Measurements from ENCODE around the gene TRAF6. TPM values are rescaled to one million over a fixed set of nuclear protein-coding genes. Genes with fewer than 3 reads are reported as not detected.

TRAF6 gene
- total and polyA plus RNA-seq, 2 donors: 5.0 to 11.9 TPM

DNA sequence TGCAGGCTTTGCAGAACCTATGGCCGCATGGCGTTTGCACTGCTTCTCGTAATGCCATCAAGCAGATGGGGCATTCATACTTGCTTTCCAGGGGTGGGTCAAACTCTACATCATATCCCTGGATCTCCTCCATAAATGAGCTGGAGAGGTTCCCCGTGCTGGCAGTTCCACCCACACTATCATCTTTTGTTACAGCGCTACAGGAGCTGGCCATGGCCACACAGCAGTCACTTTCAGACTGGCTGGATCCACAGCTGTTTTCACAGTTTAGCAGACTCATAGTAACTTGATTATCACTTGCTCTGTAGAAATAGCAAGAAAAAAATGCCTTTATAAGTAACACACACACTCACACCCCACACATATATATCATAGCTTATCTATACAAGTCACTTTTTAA is 8.8 kb downstream of the TRAF6 start:
- no peak for DNase-seq (ENCODE audit: low read depth in 6 of 9, low spot score in 9 of 9)
- H3K27ac ChIP-seq (ENCODE audit: low read depth in 1 of 2, low read length in 1 of 2): no peak overlapping the region

GRCh38 chr11:36500315-36500721 is 9.8 kb downstream of the TRAF6 start:
- Histone ChIP-seq H3K27ac (ENCODE audit: low read depth in 1 of 2, low read length in 1 of 2) (no peak overlapping the region), H3K4me1 (ENCODE audit: control insufficient read depth in 2 of 2, insufficient read depth in 2 of 2, low read length in 2 of 2) (no peaks in the 10 kb centered on the region), H3K9me3 (ENCODE audit: control insufficient read depth in 2 of 2, insufficient read depth in 1 of 2, low read length in 1 of 2) (no peaks in the 10 kb centered on the region), H3K27me3 (ENCODE audit: control insufficient read depth in 2 of 2, insufficient read depth in 1 of 2, low read length in 1 of 2) (no peaks in the 10 kb centered on the region), H3K4me3 (ENCODE audit: low read length in 2 of 2) (no peak overlapping the region), H3K36me3 (ENCODE audit: control insufficient read depth in 2 of 2, insufficient read depth in 2 of 2, low read length in 1 of 2) (peaks cover 16 to 47% of the 10 kb centered on the region in 2 donors)
- 94% methylated on average over 1 of the region's 1 CpG for WGBS
- no peak for DNase-seq (ENCODE audit: low read depth in 6 of 9, low spot score in 9 of 9)

More for the DNA sequence above, 8.8 kb downstream of the TRAF6 start:
- no peaks in the 10 kb centered on the region for H3K27me3 ChIP-seq (ENCODE audit: control insufficient read depth in 2 of 2, insufficient read depth in 1 of 2, low read length in 1 of 2)
- 95% methylated on average over 5 of the region's 5 CpGs for WGBS
- H3K4me1 ChIP-seq (ENCODE audit: control insufficient read depth in 2 of 2, insufficient read depth in 2 of 2, low read length in 2 of 2): peaks cover 0 to 2% of the 10 kb centered on the region in 2 donors
- H3K9me3 ChIP-seq (ENCODE audit: control insufficient read depth in 2 of 2, insufficient read depth in 1 of 2, low read length in 1 of 2): no peaks in the 10 kb centered on the region
- no peak overlapping the region for H3K4me3 ChIP-seq (ENCODE audit: low read length in 2 of 2)
- H3K36me3 ChIP-seq (ENCODE audit: control insufficient read depth in 2 of 2, insufficient read depth in 2 of 2, low read length in 1 of 2): peaks cover 16 to 40% of the 10 kb centered on the region in 2 donors

DNA sequence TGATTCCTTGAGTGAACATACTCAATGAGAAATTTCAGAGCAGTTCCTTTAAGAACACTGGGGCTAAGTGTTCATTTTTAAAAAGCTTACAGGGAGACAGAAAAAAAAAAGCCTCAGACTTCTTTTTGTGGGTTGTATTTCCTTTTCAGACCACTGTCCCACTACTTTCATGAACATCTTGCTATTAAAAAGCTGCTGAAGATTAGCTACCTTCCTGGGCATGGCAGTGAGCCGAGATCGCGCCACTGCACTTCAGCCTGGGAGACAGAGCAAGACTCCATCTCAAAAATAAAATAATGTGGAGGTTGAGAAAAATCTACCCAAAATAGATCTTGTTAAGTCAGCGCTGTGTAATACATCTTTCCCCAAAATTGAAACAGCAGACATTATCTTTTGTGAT is 10.8 kb downstream of the TRAF6 start:
- Histone ChIP-seq H3K27me3 (ENCODE audit: control insufficient read depth in 2 of 2, insufficient read depth in 1 of 2, low read length in 1 of 2) (no peaks in the 10 kb centered on the region), H3K9me3 (ENCODE audit: control insufficient read depth in 2 of 2, insufficient read depth in 1 of 2, low read length in 1 of 2) (no peaks in the 10 kb centered on the region), H3K4me1 (ENCODE audit: control insufficient read depth in 2 of 2, insufficient read depth in 2 of 2, low read length in 2 of 2) (no peaks in the 10 kb centered on the region), H3K4me3 (ENCODE audit: low read length in 2 of 2) (no peak overlapping the region), H3K36me3 (ENCODE audit: control insufficient read depth in 2 of 2, insufficient read depth in 2 of 2, low read length in 1 of 2) (peaks cover 17 to 50% of the 10 kb centered on the region in 2 donors), H3K27ac (ENCODE audit: low read depth in 1 of 2, low read length in 1 of 2) (no peak overlapping the region)
- WGBS: 46% methylated on average over 4 of the region's 4 CpGs
- no peak for DNase-seq (ENCODE audit: low read depth in 6 of 9, low spot score in 9 of 9)

DNA sequence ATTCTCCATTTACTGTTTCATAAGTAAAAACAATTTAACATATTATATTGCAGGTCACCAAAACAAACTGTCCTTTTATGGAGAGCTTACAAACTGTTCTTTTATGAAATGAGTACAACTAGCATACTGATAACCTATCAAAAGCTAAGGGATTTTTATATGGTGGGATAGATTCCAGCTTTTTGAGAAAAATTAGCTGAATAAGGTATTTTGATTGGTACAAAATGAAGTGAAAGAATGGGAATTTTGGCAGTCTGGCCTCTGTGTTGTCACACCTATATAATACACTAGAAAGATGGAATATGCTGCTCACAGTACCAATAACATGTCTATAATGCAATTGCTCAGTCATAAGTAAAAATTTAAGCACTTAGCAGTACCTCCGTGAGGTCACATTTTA is 11.4 kb downstream of the TRAF6 start:
- H3K4me3 ChIP-seq (ENCODE audit: low read length in 2 of 2): no peak overlapping the region
- DNase-seq (ENCODE audit: low read depth in 6 of 9, low spot score in 9 of 9): no peak
- H3K27me3 ChIP-seq (ENCODE audit: control insufficient read depth in 2 of 2, insufficient read depth in 1 of 2, low read length in 1 of 2): no peaks in the 10 kb centered on the region
- H3K27ac ChIP-seq (ENCODE audit: low read depth in 1 of 2, low read length in 1 of 2): no peak overlapping the region
- H3K9me3 ChIP-seq (ENCODE audit: control insufficient read depth in 2 of 2, insufficient read depth in 1 of 2, low read length in 1 of 2): no peaks in the 10 kb centered on the region
- WGBS: 88% methylated on average over 1 of the region's 1 CpG
- no peaks in the 10 kb centered on the region for H3K4me1 ChIP-seq (ENCODE audit: control insufficient read depth in 2 of 2, insufficient read depth in 2 of 2, low read length in 2 of 2)
- H3K36me3 ChIP-seq (ENCODE audit: control insufficient read depth in 2 of 2, insufficient read depth in 2 of 2, low read length in 1 of 2): peaks cover 21 to 56% of the 10 kb centered on the region in 2 donors

DNA sequence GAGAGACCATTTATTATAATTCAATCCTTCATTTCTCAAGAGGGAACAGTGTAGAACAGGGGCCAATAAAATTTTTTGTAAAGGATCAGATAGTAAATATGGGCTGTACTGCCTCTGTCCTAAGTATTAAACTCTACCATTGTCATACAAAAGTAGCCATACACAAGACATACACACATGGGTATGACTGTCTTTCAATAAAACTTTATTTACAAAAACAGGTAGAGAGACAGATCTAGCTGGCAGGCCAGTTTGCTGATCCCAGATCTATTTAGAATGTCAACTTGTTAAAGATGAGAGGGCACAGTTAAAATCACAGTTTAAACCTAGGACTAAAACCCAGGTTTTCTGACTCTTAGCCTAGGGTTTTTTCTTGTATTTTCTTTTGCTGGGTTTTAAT is 16.7 kb downstream of the TRAF6 start:
- Histone ChIP-seq H3K4me1 (ENCODE audit: control insufficient read depth in 2 of 2, insufficient read depth in 2 of 2, low read length in 2 of 2) (peaks cover 0 to under 1% of the 10 kb centered on the region in 2 donors), H3K27me3 (ENCODE audit: control insufficient read depth in 2 of 2, insufficient read depth in 1 of 2, low read length in 1 of 2) (no peaks in the 10 kb centered on the region), H3K27ac (ENCODE audit: low read depth in 1 of 2, low read length in 1 of 2) (no peak overlapping the region), H3K36me3 (ENCODE audit: control insufficient read depth in 2 of 2, insufficient read depth in 2 of 2, low read length in 1 of 2) (peaks cover 39 to 72% of the 10 kb centered on the region in 2 donors), H3K4me3 (ENCODE audit: low read length in 2 of 2) (no peak overlapping the region), H3K9me3 (ENCODE audit: control insufficient read depth in 2 of 2, insufficient read depth in 1 of 2, low read length in 1 of 2) (no peaks in the 10 kb centered on the region)
- no peak for DNase-seq (ENCODE audit: low read depth in 6 of 9, low spot score in 9 of 9)

DNA sequence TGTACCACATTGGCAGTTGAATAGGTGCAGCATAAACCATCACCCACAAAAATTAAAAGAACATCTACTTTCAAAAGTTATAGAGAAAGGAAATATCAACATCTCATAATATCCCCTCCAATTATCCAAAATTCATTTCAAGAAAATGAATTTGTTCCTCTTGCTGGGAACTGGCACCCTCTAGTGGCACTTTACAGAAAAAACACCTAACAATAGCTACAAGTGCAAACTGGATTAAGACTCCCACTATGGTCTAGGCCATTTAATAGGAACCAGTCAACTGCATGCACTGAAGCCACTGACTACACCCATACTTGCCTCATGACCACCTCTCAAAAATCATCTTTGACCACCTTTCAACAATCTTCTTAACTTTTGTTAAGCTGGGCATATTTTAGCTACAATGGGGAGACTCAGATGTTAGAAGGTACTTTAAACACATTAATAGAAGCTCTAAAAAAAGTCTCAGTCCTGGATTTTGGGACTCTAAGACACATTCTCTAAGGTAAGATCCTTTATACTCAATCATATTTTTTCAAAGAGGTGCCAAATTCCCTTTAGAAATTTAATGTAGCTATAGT is 17.3 kb downstream of the TRAF6 start:
- H3K27ac ChIP-seq (ENCODE audit: low read depth in 1 of 2, low read length in 1 of 2): no peak overlapping the region

DNA sequence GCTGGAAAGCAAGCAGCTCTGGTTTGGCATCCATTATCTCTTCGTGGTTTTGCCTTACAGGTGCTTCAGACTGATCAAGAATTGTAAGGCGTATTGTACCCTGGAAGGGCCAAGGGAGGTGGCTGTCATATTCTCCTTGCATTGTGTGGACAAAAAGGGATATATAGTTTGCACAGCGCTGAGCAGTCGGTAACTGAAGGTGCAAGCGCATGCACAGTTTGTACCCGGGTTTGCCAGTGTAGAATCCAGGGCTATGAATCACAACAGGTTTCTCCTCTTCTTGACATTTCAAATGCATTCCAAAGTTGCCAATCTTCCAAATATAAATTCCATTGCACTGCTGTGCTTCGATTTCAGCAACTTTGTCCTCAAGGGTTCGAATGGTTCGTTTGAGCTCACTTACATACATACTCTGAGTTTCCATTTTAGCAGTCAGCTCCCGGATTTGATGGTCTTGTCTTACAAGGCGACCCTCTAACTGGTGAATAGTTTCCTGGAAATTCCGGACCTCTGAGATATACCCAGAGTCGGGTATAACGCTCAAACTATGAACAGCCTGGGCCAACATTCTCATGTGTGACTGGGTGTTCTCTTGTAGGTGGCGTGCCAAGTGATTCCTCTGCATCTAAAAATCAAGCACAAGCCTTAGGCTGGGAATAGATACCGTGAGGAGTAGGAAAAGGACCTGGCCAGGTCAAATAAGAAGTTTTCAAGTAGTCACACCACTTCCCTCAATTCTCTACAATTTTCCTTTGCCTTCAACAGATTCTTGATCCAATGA is 19.9 kb downstream of the TRAF6 start:
- DNase-seq (ENCODE audit: low read depth in 6 of 9, low spot score in 9 of 9): no peak
- peaks cover 43 to 73% of the 10 kb centered on the region in 2 donors for H3K36me3 ChIP-seq (ENCODE audit: control insufficient read depth in 2 of 2, insufficient read depth in 2 of 2, low read length in 1 of 2)
- peaks cover 0 to 5% of the 10 kb centered on the region in 2 donors for H3K4me1 ChIP-seq (ENCODE audit: control insufficient read depth in 2 of 2, insufficient read depth in 2 of 2, low read length in 2 of 2)
- H3K27ac ChIP-seq (ENCODE audit: low read depth in 1 of 2, low read length in 1 of 2): no peak overlapping the region
- H3K9me3 ChIP-seq (ENCODE audit: control insufficient read depth in 2 of 2, insufficient read depth in 1 of 2, low read length in 1 of 2): no peaks in the 10 kb centered on the region
- 95% methylated on average over 16 of the region's 16 CpGs for WGBS
- no peak overlapping the region for H3K4me3 ChIP-seq (ENCODE audit: low read length in 2 of 2)
- H3K27me3 ChIP-seq (ENCODE audit: control insufficient read depth in 2 of 2, insufficient read depth in 1 of 2, low read length in 1 of 2): no peaks in the 10 kb centered on the region

More for the DNA sequence above, 17.3 kb downstream of the TRAF6 start:
- Histone ChIP-seq H3K4me3 (ENCODE audit: low read length in 2 of 2) (no peak overlapping the region), H3K9me3 (ENCODE audit: control insufficient read depth in 2 of 2, insufficient read depth in 1 of 2, low read length in 1 of 2) (no peaks in the 10 kb centered on the region), H3K36me3 (ENCODE audit: control insufficient read depth in 2 of 2, insufficient read depth in 2 of 2, low read length in 1 of 2) (peaks cover 38 to 69% of the 10 kb centered on the region in 2 donors), H3K27me3 (ENCODE audit: control insufficient read depth in 2 of 2, insufficient read depth in 1 of 2, low read length in 1 of 2) (no peaks in the 10 kb centered on the region), H3K4me1 (ENCODE audit: control insufficient read depth in 2 of 2, insufficient read depth in 2 of 2, low read length in 2 of 2) (peaks cover 0 to 5% of the 10 kb centered on the region in 2 donors)
- DNase-seq (ENCODE audit: low read depth in 6 of 9, low spot score in 9 of 9): peak in 7 of 9 donors; percentile 39 to 76 (median 61)

- WGBS: 10% methylated on average over 5 of the region's 5 CpGs
- no peaks in the 10 kb centered on the region for H3K9me3 ChIP-seq (ENCODE audit: control insufficient read depth in 2 of 2, insufficient read depth in 1 of 2, low read length in 1 of 2)
- H3K4me1 ChIP-seq (ENCODE audit: control insufficient read depth in 2 of 2, insufficient read depth in 2 of 2, low read length in 2 of 2): peaks cover 0 to 5% of the 10 kb centered on the region in 2 donors
- H3K36me3 ChIP-seq (ENCODE audit: control insufficient read depth in 2 of 2, insufficient read depth in 2 of 2, low read length in 1 of 2): peaks cover 42 to 71% of the 10 kb centered on the region in 2 donors
- no peak overlapping the region for H3K4me3 ChIP-seq (ENCODE audit: low read length in 2 of 2)
- peak in 1 of 9 donors; percentile 19 for DNase-seq (ENCODE audit: low read depth in 6 of 9, low spot score in 9 of 9)
- H3K27me3 ChIP-seq (ENCODE audit: control insufficient read depth in 2 of 2, insufficient read depth in 1 of 2, low read length in 1 of 2): no peaks in the 10 kb centered on the region
- no peak overlapping the region for H3K27ac ChIP-seq (ENCODE audit: low read depth in 1 of 2, low read length in 1 of 2)
Measured at GRCh38 chr11:36488096-36488495, 22.0 kb downstream of the TRAF6 start.

DNA sequence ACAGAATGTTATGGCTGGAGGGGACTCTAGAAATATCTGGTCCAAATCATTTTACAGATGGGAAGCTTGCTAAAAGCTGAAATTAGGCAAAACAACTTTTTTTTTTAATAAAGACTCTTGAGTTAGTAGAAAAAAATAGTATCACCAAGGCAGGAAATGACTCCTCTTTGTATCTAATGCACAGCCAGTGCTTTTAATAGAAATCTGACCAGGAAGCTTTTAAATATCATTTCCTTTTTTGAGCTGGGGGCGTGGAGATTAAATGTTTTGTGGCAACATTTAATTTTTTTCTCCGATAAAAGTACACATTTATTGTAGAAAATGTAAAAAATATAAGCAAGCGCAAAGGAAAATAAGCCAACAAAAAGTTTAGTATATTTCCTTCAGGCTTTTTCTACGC is 22.5 kb downstream of the TRAF6 start:
- H3K36me3 ChIP-seq (ENCODE audit: control insufficient read depth in 2 of 2, insufficient read depth in 2 of 2, low read length in 1 of 2): peaks cover 42 to 72% of the 10 kb centered on the region in 2 donors
- no peaks in the 10 kb centered on the region for H3K9me3 ChIP-seq (ENCODE audit: control insufficient read depth in 2 of 2, insufficient read depth in 1 of 2, low read length in 1 of 2)
- H3K27me3 ChIP-seq (ENCODE audit: control insufficient read depth in 2 of 2, insufficient read depth in 1 of 2, low read length in 1 of 2): no peaks in the 10 kb centered on the region
- peaks cover 0 to 5% of the 10 kb centered on the region in 2 donors for H3K4me1 ChIP-seq (ENCODE audit: control insufficient read depth in 2 of 2, insufficient read depth in 2 of 2, low read length in 2 of 2)
- no peak for DNase-seq (ENCODE audit: low read depth in 6 of 9, low spot score in 9 of 9)
- 57% methylated on average over 4 of the region's 4 CpGs for WGBS
- H3K4me3 ChIP-seq (ENCODE audit: low read length in 2 of 2): no peak overlapping the region
- no peak overlapping the region for H3K27ac ChIP-seq (ENCODE audit: low read depth in 1 of 2, low read length in 1 of 2)

All from thymus (tissue), 11 donors.